Measurements from ENCODE around the gene ABLIM1.

The ABLIM1 gene

DNA sequence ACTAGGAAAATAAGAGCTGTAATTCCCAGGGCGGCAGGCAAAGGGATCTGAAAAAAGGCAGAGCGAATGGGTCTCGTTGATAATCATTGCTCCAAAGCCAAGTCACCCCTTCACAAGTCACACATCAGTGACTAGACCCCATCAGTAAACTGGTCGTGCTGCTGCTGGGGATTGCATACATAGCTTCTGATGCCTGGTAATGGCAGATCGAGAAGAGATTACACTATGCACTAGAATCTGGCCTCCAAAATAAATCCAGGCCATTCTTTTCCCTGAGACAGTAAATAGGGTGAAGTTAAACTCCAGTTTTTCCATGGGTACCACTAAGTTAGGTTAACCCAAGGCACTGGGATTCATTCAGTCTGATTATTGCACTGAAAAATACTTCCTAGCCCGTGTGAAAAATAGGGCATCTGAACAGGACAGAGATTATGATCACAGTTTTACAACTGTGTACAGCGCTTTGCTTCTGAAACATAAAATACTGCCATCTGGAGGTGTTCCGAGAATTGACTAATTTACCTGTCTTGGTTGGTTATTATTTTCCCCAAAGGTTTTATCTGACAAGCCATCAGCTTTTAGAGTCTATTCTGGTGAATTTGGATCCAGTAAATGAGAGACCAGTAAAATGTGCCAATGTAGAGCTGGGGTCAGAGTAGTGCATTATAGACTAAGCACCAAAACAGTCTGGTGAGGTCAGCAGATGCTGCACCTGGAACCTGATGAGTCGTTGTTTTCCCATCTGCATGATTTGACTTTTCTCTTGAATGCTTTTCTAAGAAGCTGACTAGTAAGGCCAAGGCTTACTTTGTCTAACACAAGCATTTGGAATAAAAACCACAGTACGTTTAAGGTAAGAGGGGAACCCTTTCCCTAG lies 170.9 kb downstream of the ABLIM1 start:
- no peak for DNase-seq (ENCODE audit: low read depth)

DNA sequence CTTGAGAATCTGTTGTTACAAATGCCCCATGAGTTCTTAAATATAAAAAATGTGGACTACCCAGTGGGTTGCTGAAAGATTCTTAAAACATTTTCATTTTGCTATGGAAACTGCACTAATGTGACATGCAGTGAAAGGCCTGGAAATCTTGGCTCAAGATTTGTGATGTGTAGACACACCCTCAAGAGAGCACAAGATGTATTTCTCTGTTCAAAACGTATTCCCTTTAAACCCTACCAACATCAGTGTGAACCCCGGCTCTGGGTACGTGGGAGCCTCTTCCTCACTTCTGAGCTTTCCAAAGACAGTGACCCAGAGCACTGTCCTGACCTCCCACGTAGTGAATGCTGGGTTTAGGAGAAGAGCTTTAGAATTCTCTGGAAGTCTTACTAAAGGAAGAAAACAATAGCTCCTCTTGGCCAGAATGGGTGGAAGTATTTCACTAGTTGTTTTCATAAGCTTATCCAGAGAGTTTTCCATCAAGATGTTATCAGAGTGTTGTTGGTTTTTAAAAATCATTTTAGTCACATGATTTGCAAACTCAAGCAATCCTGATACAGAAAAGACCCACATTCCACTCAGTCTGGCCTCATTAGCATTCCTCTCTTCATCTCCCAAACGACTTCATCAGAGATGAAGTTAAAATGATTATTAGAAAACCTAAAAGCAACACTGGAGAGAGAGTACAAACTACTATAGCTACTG lies 172.2 kb downstream of the ABLIM1 start:
- DNase-seq (ENCODE audit: low read depth), result no peak

DNA sequence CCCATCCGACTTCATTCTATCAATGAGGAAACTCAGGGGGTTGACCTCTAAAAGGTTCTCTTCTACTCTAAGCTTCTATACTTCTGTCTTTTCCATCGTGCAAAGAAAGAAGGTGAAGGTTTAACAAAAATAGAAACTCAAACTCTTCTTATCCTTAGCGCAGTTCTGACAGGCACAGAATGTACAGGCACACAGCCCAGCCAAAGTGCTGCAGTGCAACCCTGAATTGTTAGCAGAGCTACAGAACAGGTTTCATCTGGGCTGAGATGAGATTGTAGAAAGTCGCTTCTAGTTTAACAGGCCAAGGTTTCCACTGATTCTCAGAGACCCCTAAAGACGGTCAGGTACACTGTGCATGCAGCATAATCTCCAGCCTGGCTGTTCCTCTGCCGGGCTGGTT lies 174.5 kb downstream of the ABLIM1 start:
- no peak for DNase-seq (ENCODE audit: low read depth)

DNA sequence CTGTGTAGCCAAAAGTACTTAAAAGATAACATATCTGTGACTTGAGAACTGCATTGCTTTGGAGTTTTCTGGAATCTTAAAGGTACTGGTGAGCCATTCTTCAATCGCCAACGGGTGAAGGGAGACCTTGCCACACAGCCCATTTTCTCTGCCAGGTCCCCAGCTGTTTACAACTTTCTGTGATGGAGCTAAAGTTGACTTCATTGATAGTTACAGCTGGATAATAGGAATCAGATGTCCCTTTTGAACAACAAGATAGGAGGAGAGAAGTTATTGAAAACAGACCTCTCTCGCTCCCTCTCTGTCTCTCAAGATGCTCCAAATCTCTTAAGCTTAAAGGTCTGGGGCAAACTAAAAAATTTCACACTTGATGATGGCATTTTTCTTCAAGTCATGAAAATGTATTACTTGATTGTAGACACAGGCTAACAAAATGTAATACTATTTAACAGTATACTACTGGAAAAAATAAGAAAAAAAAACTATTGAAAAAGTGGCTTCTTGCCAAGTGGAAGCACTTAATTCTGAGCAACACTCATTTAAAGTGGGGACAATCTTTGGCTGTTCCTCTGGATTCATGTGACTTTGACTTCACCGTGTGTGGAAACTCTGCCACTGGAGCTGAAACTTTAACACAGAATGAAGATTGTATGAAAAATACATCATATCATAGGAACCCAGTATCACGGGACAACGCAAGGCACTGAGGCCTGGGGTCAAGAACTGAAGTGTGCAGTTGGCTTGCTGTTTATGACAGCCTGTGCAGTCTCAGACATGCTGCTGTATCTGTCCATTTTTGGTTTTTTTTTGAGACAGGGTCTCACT lies 175.4 kb downstream of the ABLIM1 start:
- no peak for DNase-seq (ENCODE audit: low read depth)

DNA sequence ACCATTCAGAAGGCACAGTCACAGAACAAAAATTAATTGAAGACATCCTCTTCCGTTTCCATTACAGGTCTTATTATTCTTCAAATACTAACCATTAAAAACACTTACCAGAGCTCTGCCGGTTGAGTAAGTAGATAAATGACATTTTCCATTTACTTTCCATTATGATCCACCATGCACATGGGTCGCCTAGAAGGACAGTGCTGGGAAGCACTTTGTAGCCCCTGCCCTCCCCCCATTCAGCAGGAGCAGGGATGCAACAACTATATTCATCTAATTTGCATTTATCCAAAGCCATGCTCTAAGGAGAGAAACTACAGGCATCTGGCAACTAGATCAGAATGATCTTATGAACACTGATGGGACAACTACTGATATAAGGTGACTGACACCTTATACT lies 177.0 kb downstream of the ABLIM1 start:
- no peak for DNase-seq (ENCODE audit: low read depth)

DNA sequence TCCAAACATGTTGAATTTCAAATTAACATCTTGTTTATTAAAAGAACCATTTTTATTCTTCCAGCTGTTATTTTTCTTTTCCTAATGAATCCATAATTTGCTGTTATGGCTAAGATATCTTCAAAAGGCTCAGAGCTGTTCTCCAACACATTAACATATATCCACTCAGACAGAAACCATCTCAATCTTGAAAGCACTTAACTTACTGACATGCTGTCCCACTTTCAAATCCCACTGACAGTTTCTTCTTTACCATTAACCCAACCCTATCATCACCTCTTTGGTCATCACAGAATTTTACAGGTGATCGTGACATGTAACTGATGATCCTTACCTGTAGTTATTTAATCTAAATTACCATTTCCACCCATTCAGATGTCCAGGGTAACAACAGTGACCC lies 178.2 kb downstream of the ABLIM1 start:
- DNase-seq (ENCODE audit: low read depth), result no peak

DNA sequence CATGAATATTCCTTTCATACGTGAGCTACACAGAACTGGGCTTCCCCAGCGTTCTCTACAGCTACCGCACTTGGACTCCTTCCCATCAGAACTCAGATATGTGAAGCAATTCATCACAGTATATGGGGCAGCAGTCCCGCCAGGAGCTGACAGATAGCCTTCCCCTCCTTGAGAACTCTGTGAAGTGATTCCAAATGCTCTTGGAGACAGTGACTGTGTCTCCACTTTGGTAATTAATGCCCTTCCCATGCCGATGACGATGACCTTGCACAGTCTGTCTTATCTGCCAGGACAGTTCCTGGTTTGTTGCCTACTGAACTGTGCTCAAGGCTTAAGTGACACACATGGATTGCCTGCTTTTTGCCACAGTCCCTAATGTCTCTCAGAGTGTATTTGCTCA lies 178.8 kb downstream of the ABLIM1 start:
- DNase-seq (ENCODE audit: low read depth), result no peak

DNA sequence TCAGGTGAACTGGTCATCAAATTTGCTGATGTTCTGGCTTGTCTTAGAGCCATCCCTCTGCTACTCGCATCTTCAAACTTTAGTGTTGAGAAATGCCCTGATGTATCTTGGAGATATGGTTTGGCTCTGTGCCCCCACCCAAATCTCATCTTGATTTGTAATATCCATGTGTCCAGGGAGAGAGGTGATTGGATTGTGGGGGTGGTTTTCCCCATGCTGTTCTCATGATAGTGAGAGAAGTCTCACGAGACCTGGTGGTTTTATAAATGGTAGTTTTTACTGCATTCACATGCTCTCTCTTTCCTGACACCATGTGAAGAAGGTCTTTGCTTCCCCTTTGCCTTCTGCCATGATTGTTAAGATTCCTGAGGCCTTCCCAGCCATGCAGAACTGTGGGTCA lies 179.8 kb downstream of the ABLIM1 start:
- no peak for DNase-seq (ENCODE audit: low read depth)

DNA sequence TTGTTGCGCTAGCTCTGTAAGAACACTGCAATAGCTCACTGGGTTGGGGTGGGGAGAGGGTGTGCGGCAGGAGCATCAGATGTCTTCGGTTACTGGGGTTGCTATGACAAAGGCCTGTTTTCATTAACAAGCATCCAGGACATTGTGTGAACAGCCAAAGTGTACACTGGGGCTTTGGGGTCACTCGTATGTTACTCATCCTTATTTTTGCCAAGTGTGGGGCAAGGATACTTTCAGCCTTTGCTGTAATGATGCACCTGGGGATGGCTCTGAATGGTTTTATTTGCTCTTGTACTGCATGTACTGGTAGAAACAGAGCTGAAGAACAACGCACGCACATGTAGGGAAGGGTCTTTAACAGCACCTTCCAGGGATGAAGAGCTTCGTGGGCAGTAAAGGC lies 180.8 kb downstream of the ABLIM1 start:
- DNase-seq (ENCODE audit: low read depth), result no peak

DNA sequence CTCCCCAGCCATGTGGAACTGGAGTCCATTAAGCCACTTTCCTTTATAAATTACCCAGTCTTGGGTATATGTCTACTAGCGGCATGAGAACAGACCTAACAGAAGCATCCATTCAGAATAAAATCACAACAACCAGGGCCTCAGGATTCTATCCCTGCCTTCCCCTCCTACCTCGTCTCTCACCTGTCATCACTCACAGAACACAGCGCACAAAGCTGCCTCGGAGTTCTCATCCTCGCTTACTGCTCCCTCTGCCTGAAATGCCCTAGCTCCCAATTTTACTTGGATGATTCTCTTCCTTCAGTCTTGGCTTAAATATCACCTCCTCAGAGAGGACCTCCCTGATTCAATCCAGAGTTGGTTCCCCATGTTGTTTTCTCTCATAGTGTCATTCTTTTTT lies 183.1 kb downstream of the ABLIM1 start:
- DNase-seq (ENCODE audit: low read depth), result no peak

DNA sequence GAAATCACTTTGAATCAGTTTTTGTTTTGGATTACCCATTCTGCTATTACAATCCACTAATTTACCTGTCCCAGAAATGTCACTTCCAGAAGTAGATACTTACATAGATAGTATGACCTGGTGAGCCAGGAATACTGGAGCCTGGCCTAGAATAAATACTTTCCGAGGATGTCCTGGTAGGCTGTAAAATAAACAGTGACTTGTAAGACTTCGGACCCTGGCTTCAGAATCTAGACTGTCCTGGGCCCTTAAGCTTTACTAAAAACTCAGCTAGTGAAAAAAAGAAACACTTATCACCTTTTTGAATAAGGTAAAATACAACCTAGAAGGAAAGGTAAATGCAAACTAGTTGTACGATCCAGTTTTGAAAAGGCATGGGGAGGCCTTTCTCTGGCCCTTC lies 184.3 kb downstream of the ABLIM1 start:
- no peak for DNase-seq (ENCODE audit: low read depth)

DNA sequence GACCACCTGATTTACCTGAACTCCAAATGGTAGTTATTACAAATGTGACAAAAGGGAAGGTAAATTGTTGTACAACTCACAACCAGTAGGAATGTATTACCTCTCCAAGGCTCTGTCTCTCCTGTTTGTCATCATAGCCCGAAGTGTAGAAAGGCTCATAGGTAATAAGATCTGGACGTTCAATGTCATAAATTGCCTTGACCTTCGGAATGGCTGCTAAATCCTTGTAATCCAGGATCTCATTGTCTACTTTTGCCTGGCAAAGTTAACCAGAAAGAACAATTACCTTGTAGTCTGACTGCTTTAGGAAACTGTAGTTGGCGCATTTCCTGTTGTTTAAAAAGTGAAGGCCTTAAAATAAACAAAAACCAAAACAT lies 185.2 kb downstream of the ABLIM1 start:
- DNase-seq (ENCODE audit: low read depth), result no peak

DNA sequence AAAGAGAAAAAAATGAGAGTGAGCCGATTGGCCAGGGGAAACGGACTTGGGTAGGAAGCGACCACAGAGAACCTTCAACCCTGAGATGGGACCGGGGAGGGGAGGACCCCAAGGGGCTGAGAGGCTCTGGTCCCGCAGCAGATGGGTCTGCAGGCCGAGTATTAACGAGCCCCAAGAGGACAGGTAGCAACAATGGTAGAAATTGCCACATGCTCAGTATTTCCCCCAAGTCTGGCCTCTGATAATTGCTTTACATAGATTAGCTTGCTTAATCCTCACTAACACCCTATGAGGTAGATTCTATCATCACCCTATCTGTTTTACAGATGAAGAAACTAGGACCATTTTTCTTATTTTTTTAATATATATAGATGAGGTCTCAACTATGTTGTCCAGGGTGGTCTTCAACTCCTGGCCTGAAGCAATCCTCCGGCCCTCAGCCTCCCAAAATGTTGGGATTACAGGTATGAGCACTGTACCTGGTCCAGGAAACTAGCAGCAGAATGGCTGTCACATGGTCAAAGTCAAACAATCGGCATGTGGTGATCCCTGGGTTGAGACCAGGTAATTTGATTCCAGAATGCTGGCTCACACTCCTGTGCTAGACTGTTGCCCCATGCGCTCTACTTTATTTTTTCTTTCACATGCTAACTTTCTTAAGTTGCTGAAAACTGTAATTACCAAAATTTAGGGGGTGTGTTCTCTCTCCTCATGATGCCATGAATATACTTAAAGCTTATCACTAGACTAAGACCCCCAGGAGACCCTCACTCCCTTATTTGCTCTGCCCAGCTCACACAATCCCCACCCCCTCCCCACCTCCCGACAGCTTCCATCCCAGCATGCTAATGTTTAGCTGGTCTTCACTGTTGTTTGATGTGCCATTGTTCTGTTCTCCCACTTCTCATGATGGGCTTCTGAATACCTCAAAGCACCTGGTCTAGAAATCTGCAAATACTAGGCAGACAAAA lies 185.9 kb downstream of the ABLIM1 start:
- DNase-seq (ENCODE audit: low read depth), result no peak

DNA sequence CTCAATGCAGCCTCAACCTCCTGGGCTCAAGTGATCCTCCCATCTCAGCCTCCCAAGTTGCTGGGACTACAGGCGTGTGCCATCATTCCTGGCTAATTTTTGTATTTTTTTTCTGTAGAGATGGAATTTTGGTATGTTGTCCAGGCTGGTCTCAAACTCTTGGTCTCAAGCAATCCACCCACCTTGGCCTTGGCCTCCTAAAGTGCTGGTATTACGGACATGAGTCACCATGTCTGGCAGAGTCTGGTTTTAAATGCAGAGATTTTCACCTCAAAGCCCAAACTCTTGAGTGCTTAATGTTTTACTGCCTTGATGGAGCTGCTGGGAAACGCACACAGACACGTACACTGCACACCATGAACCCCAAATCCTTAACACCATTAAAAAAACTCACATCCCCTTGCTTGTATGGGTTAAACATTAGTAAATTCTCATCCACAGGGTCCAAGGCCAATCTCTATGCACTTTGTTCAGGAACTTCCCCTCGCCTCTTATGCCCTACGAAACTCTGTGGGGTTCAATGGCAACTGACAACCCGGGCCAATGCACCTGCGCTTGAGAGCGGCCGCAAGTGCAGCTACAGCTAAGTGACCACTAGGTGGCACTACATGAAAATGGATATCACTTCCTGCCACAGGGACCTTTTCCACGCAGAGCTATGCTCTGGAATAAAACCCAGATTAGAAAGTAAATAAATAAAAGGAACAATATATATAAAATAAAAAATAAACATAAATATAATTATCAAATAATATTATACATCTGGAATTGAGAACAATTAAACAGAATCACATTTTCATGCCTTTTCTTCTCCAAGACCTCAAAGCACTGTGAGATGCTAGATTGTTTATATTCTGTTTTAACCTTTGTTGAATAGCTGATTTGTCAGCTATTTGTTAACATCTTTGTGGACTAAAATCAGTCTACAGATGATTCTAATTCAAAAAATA lies 186.8 kb downstream of the ABLIM1 start:
- DNase-seq (ENCODE audit: low read depth), result peak; percentile 49

DNA sequence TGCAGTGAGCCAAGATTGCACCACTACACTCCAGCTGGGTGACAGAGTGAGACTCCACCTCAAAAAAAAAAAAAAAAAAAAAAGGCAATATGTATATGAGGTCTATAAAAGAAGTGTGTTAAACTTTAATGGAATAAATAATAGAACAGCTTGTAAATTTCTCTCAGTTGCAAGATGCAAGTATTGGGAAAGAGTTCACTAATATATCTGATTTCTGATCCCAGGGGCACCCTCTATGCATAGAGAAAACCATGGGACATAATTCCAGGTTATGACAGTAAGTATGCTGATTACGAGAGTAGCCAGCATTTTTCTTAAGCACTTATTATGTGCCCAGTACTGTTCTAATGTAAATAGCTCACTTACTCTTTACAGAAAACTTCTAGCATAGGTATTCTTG lies 187.7 kb downstream of the ABLIM1 start:
- DNase-seq (ENCODE audit: low read depth), result no peak

DNA sequence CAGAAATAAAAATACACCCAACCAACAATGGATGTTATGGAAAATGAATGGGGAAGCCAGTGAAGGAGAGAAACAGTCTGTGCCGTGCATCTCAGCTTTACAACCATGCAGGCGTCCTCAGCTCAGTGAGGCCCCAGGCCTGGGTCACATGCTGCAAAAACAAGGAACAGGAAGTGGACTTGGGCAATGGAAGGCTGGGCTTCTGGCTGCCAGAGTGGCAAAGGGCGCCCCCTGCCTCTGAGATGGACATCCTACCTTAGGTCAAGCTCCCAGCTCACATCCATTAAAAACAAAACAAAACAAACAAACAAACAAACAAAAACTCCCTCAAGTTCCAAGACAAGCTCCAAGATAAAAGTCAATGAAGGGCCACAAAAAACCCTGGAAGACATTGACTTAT lies 199.1 kb downstream of the ABLIM1 start:
- DNase-seq (ENCODE audit: low read depth), result no peak

DNA sequence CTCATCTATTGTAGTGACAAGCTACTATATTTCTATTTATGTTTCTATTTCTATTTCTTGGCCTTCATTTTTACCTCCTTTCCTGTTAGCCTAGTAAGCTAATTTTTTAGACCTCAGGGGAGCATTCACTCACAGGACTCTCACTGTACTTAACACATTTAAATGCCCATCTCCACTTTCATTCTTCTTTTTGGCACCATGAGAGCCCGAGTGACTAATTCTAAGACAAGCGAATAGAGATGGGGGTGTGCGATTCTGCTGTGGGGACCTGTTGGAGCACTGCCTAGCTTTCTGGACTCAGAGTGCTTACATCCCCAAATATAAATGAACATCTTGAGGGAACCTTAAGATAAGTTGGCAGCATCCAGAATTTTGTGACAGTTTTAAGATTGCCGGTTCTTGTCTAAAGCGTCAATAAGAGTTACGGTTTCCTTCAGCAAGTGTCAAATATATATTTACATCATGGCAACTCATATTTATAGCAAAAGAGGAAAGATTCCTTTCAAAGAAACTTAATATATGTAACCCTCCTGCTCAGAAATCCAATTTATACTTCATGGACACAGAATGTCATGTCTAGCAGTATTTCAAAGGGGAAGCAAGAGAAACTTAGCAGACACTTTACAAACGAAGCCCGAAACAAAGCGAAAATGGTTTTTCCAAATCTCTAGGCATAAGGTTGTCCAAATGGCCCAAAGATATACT lies 199.7 kb downstream of the ABLIM1 start:
- DNase-seq (ENCODE audit: low read depth), result no peak

DNA sequence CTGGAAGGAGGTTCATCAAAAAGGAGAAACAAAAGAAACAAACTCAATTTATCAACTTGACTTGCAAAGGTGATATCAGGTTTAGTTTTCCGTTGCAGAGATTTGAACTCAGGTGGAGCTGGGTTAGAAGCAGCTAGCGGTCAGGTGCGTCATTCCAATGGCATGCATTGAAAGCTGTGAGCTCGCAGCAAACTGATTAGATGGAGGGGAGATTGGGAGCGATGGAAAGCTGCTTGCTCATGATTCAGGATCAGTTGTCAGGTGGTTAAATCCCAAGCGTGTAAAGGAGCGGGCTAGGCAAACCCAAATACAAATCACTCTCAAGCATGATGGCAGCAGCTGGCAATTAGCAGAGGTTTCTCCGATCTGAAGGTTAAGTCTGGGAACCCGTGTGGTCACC lies 204.5 kb downstream of the ABLIM1 start:
- DNase-seq (ENCODE audit: low read depth), result no peak

DNA sequence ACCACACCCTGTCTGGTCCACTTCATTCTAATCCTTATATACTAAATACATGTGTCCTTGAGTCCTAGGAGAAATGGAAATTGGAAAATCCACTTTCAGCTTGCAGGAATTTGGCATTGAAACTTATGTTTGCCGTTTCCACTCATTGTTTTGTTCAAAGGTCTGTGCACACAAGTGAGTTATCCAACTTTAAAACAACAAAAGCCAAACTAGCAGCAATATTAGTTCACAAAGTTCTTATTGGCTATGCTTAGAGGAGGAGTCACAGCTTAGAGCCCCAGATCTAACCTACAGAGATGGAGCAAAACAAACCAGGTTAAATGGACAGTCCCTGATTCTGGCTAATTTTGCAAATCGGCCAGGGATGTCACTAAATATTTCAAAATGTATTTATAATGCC lies 209.2 kb downstream of the ABLIM1 start:
- DNase-seq (ENCODE audit: low read depth), result no peak

DNA sequence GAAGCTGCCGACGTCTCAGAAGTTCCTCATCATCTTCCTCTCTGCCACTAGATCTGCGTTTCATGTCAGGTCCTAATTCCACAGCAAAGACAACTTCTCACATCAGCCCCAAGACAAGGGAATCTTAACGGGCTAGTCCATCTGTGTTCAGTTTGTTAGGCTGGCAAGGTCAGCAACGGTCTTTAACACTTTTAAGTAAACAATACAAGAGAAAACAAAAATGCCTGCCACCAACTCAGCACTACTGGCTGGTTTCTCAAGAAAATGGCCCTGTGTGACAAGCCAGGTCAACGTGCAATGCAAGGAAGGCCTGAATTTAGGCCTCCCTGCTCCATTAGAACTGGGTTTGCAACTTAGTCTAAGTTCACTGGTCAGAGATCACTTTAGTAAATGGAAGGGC lies 212.7 kb downstream of the ABLIM1 start:
- DNase-seq (ENCODE audit: low read depth), result no peak

Data from stimulated activated CD8-positive, alpha-beta memory T cell treated with anti-CD3 and anti-CD28 coated beads, Interleukin-12 subunit alpha, Interleukin-12 subunit beta, amount 100 ng/mL, for 1 hour (primary cell).